HFFc6 (cell line): ENCODE results near the gene RPS23. TPM values are rescaled to one million over a fixed set of nuclear protein-coding genes. Genes with fewer than 3 reads are reported as not detected.
"Not testable (repeated sequence)": the region's sequence is repeated elsewhere in the genome, so short reads cannot be mapped to it uniquely, and the experiment has no call there.

ENCODE experiments used
- DNase-seq: peaks from one replicate; pipeline ENCODE4 v3.0.0-alpha.2; 2018
- H3K27ac Mint-ChIP-seq: 2 replicates; pipeline ENCODE4 v1.8.0; 2020; ENCODE audit warnings: mild to moderate bottlenecking, mixed read lengths
- H3K27me3 Mint-ChIP-seq: 2 replicates; pipeline ENCODE4 v1.8.0; 2021; ENCODE audit warnings: mild to moderate bottlenecking, moderate library complexity, mixed read lengths; ENCODE audit not compliant: insufficient read depth
- H3K36me3 Mint-ChIP-seq: 2 replicates; pipeline ENCODE4 v1.8.0; 2021; ENCODE audit warnings: low read depth, mixed read lengths
- H3K4me1 Mint-ChIP-seq: 2 replicates; pipeline ENCODE4 v1.8.0; 2020; ENCODE audit warnings: low read depth, mixed read lengths
- H3K4me3 Mint-ChIP-seq: 2 replicates; pipeline ENCODE4 v1.8.0; 2020; ENCODE audit warnings: mild to moderate bottlenecking, moderate library complexity, mixed read lengths
- H3K9me3 Mint-ChIP-seq: 2 replicates; pipeline ENCODE4 v1.8.0; 2020; ENCODE audit warnings: mild to moderate bottlenecking, mixed read lengths
- CTCF ChIP-seq: fragments of 200-600 bp; sonication (generic); IDR thresholded peaks from 2 replicates; pipeline ENCODE4 v1.5.0; 2021; ENCODE audit warnings: antibody characterized with exemption, mild to moderate bottlenecking
- total RNA-seq, 6 experiments: library from RNA; stranded (reverse); fragmentation: NEBNext Ultra II Directional; extraction: Animal tissue kit (Norgen Biotek cat#: 25700); gene quantifications; 2 replicates in 1 of 6; 3 replicates in 5 of 6; pipeline ENCODE4 v1.2.3, GENCODE V29; 2021

RPS23 gene
- total RNA-seq, 6 experiments from 2014 or later = 1,416 to 1,929 (median 1,647) TPM

- not testable (repeated sequence) for H3K4me1 Mint-ChIP-seq, H3K27ac Mint-ChIP-seq, H3K27me3 Mint-ChIP-seq, H3K9me3 Mint-ChIP-seq, DNase-seq, H3K4me3 Mint-ChIP-seq
- peaks cover 25% of the 10 kb centered on the region for H3K36me3 Mint-ChIP-seq
These were observed 8.8 kb downstream of the RPS23 start for GRCh38 chr5:82269363-82269762.

- not testable (repeated sequence) for H3K27ac Mint-ChIP-seq, H3K4me3 Mint-ChIP-seq, H3K9me3 Mint-ChIP-seq, H3K4me1 Mint-ChIP-seq, DNase-seq, H3K27me3 Mint-ChIP-seq
- peaks cover 20% of the 10 kb centered on the region for H3K36me3 Mint-ChIP-seq
These were observed 10.7 kb downstream of the RPS23 start for GRCh38 chr5:82267297-82267933.

GRCh38 chr5:82265047-82265446 lies 13.1 kb downstream of the RPS23 start:
- H3K27ac Mint-ChIP-seq = no peak overlapping the region
- no peak overlapping the region for H3K4me3 Mint-ChIP-seq
- TF ChIP-seq CTCF = no peak
- no peaks in the 10 kb centered on the region for H3K27me3 Mint-ChIP-seq
- H3K4me1 Mint-ChIP-seq = no peaks in the 10 kb centered on the region
- DNase-seq = no peak
- no peaks in the 10 kb centered on the region for H3K9me3 Mint-ChIP-seq
- H3K36me3 Mint-ChIP-seq = peaks cover 20% of the 10 kb centered on the region

- peak; percentile 50 for DNase-seq
- no peaks in the 10 kb centered on the region for H3K27me3 Mint-ChIP-seq
- H3K36me3 Mint-ChIP-seq = no peaks in the 10 kb centered on the region
- H3K9me3 Mint-ChIP-seq = no peaks in the 10 kb centered on the region
- no peak overlapping the region for H3K4me3 Mint-ChIP-seq
- H3K27ac Mint-ChIP-seq = no peak overlapping the region
- no peaks in the 10 kb centered on the region for H3K4me1 Mint-ChIP-seq
- peak; percentile 74 for TF ChIP-seq CTCF
These were observed 18.9 kb downstream of the RPS23 start for GRCh38 chr5:82259172-82259800.

GRCh38 chr5:82257729-82258128 lies 20.4 kb downstream of the RPS23 start:
- no peak overlapping the region for H3K4me3 Mint-ChIP-seq
- no peaks in the 10 kb centered on the region for H3K4me1 Mint-ChIP-seq
- H3K9me3 Mint-ChIP-seq = no peaks in the 10 kb centered on the region
- no peaks in the 10 kb centered on the region for H3K36me3 Mint-ChIP-seq
- no peaks in the 10 kb centered on the region for H3K27me3 Mint-ChIP-seq
- no peak for TF ChIP-seq CTCF
- no peak for DNase-seq
- no peak overlapping the region for H3K27ac Mint-ChIP-seq

- Mint-ChIP-seq H3K36me3 (no peaks in the 10 kb centered on the region), H3K4me3 (no peak overlapping the region), H3K9me3 (no peaks in the 10 kb centered on the region), H3K4me1 (no peaks in the 10 kb centered on the region), H3K27ac (no peak overlapping the region), H3K27me3 (no peaks in the 10 kb centered on the region)
- TF ChIP-seq CTCF = no peak
- no peak for DNase-seq
These were observed 20.9 kb downstream of the RPS23 start for GRCh38 chr5:82257247-82257646.
